CD4-positive, alpha-beta T cell treated with Interleukin-6 for 4 hours (primary cell): ENCODE measurements around the gene COX19.

Source experiments
- DNase-seq: peaks from one replicate; pipeline ENCODE4 v3.0.0-alpha.2; 2020; ENCODE audit warnings: mixed read lengths

The COX19 gene

DNA sequence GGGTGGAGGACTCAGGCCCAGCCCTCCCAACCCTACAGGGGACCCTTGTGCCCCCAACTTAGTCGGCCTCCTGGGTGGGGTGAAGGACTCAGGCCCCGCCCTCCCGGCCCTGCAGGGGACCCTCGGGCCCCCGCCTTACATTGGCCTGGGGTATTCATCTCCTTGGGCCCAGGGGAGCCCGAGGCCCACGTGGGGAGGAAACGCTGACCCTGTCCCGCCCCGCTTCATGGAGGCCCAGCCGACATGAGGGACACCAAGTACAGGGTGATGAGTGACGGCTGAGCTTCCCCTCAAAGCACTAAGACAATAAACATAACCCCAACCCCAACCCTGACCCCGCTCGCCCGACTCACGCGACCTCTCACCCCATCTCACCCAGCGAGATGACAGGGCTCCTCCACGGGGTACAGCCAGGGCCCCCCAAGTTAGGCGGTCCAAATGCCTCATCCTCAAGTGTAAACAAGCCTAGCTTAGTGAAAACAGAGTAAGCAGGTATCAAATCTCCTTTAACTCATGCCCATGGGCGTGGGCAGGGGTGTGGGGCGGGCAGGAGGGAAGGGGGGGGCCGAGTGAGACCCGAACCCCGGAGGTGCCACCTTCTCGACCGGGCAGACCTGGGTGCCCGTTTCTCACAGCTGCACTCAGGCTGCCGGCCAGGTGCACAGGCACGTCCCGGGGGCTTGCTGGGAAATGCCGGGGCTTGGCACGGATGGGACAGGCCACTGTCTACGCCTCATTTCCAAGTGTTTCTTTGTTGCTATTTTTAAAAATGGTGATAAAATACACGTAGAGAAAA is 15.8 kb upstream of the COX19 start:
- DNase-seq = no peak

DNA sequence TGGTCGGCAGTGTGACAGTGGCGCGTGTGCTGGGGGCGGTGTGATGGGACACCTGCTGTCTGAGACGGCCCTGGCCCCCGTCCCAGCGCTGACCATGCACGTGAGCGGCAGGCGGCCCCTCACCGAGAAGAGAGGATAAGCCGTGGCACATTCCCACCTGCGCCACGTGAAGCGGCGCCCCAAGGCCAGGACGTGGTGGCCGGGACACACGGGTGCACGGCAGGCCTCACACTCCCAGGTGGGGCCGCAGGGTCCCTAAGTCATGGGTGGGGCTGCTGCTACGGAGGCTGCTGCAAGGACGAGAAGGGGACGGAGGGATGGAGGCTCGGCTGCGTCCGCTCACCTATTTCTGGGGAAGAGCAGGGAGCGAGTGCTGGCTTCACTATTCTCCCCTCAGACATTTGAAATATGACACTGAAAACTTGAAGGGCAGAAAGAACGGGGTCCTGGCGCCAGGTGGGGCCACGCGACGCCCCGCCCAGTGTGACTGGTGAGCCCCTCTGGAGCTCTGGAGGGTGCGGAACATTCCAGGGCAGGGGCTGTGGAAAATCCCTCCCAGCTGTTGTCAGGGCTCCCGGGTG is 15.1 kb upstream of the COX19 start:
- DNase-seq = no peak

DNA sequence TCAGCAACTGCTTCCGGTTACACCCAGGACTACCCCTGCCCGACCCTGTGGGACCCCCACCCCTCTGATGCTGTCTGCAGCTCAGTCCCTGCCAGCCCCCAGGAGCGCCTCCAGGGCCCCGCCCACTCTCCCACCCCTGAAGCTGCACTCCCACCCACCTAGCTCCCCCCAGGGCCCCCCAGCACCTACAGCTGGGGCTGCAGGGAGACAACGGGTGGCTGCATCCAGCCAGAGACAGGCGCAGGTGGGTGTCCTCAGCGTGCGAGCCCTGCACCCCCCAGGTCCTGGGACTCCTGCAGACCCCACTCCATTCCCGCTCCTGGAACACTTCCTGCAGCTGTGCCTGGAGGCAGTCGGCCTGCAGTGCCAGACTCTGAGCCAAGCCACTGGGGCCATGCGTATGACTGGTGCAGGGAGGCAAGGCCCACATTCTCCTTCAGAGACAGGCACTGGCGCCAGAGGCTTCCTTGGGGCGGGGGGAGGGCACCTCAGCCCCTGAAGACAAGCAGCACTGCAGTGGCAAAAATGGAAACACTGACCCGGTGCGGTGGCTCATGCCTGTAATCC is 13.7 kb upstream of the COX19 start:
- DNase-seq = no peak

DNA sequence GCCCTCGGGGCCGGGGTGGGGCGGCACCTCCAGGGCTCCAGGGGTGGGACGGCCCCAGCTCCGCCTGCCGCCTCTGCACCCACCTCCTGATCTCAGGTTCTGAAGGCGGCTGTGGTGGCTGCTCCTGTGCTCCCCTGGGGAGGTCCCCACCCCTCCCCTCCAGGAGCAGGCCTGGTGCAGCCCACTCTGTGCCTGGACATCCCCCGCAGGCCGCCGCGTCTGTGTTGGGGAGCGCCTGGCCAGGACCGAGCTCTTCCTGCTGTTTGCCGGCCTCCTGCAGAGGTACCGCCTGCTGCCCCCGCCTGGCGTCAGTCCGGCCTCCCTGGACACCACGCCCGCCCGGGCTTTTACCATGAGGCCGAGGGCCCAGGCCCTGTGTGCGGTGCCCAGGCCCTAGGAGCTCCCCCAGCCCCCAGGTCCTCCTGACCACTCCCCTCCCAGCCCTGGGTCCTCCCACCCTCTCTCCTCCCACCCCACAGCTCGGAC is 13.1 kb upstream of the COX19 start:
- DNase-seq = no peak

DNA sequence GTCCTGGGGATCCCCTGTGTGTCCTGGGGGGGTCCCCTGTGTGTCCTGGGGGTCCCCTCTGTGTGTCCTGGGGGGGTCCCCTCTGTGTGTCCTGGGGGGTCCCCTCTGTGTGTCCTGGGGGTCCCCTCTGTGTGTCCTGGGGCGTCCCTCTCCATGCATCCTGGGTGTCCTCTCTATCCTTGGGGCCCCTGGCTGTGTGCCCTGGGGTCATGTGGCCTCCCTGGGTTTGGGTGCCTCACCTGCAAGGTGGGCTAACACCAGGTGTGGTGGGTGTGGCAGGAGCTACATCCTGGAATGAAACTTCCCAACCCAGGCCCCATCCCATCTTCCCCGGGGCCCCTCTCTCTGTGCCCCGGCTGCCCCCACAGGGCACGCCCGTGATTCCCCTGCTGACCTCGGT is 12.6 kb upstream of the COX19 start:
- no peak for DNase-seq

DNA sequence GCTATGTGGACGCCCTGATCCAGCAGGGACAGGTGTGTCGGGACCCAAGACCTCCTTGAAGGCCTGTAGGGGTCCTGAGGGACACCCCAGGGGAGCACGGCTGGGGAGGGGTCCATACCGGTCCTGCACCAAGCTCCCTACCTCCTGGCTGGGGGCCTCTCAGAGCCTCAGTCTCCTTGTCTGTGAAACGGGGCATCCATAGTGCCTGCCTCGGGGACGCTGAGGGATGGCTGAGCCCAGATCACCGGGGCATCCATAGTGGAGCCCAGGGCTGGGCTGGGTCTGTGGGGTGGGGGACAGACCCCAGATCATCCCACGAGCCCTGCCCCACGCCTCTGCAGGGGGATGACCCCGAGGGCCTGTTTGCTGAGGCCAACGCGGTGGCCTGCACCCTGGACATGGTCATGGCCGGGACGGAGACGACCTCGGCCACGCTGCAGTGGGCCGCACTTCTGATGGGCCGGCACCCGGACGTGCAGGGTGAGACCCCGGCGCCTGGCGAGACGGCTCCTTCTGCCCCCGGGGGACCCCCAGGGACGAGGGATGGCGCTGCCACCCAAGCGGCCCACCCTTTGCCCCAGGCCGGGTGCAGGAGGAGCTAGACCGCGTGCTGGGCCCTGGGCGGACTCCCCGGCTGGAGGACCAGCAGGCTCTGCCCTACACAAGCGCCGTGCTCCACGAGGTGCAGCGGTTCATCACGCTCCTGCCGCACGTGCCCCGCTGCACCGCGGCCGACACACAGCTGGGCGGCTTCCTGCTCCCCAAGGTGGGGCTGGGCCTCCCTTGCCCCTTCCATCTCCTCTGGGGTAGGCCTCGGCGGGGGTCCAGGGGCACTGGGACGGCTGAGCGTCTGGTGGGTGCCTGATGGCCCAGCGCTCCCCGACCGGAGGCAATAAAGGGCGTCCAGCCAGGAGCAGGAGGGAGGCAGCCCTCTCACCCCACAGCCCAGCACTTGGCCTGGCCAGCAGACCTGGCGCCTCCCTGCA is 11.7 kb upstream of the COX19 start:
- no peak for DNase-seq

DNA sequence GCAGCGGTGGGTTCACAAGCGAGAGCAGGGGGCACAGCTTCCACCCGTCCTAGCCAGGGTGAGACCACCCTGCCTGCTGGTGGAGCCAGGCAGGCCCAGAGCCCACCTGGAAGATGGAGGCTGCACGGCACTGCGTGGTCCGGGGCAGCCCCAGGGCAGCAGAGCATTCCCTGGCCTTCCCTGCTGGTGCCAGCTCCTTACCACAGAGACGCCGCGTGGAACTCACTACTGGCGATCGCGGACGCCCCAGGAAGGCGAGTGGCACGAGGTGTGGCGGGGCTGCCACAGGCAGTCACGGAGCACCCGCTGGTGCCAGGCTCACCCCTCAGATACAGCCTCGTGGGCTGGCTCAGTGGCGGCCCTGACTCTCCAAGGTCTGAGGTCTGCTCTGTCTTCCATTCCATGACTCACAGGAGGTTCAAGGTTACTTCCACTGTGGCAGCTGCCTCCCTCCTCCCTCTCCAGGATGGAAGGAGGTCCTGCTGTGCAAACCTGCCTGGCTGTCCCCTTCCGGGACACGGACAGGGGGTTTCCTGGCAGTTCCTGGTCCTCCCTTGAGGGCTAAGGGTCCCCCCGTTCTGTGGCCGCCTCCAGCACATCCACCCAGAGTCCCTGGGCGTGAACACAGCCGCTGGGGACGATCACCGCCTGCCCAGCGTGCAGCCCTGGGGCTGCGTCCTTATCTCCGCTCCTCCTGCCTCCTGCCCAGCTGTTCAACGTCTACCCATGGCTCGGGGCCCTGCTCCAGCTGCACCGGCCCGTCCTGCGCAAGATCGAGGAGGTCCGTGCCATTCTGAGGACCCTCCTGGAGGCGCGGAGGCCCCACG is 10.8 kb upstream of the COX19 start:
- DNase-seq = no peak

DNA sequence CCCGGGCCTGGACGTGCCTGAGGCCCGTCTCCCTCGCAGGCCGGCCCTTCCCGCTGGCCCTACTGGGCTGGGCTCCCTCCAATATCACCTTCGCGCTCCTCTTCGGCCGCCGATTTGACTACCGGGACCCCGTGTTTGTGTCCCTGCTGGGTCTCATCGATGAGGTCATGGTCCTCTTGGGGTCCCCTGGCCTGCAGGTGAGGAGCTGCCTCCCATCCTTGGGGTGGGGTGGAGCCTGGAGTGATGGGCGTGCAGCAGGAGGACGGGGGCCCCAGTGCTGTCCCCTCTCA is 9.7 kb upstream of the COX19 start:
- no peak for DNase-seq

DNA sequence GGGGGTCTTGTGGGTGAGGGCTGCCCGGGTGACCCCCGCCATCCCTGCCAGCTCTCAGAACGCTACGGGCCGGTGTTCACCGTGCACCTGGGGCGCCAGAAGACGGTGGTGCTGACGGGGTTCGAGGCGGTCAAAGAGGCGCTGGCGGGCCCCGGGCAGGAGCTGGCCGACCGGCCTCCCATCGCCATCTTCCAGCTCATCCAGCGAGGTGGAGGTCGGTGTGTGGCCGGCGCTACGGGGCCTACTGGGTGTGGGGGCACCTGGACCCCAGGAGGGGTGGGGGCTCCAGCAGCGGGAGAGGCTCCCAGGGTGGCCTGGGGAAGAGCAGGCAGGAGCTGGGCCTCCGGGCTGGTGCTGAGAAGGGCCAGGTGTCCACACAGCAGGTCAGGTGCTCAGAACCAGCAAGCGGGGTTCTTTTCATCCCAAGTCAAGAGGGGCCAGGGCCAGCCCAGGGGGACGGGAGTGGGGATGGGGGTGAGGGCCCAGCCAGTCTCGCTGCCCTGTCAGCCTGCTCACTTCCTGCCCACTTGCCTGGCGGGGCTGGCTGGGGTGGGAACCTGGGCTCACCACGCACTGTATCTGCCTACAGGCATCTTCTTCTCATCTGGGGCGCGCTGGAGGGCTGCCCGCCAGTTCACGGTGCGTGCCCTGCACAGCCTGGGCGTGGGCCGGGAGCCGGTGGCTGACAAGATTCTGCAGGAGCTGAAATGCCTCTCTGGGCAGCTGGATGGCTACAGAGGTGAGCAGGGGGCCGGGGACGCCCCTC is 9.2 kb upstream of the COX19 start:
- no peak for DNase-seq

DNA sequence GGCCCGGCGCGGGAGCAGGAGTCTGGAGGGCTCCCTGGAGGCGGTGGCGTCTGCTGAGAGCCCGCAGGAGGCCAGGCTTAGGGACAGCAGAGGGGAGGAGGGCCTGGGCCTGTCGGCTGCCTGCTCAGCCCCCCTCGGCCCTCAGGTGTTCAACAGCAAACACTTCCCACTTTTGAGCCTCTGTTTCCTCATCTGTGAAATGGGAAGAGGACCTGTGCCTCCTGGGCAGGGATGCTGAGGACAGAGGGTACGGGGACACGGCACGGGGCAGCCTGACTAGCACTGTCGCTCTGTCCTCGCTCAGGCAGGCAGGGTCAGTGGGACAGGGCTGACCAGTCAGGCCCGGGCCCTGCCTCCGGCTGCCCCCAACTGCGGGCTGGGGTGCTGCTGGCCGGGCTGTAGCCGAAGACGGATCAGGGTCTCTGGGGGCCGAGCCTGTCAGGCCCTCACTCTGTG is 8.3 kb upstream of the COX19 start:
- DNase-seq = no peak

DNA sequence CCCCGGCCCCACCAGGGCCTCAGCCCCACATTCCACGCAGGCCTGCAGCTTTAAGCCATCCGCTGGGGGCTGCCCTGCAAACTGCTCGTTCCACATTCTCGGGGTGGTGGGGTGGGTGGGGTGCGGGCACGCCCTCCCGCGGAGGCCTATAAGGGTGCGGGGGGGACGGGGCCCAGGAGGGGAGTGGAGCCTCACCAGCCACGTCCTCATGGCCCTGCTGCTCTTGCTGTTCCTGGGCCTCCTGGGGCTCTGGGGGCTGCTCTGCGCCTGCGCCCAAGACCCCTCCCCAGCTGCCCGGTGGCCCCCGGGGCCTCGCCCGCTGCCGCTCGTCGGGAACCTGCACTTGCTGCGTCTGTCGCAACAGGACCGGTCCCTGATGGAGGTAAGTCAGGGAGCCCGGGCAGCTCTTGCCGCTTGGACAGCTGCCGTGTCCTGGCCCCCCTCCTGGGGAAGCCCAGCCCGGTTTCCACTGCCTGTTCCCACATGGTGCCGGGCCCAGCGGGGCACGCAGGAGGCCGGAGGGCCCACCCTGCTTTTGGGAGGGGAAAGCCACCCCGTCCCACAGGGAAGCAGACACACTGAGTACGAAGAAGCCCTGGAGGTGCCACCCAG is 7.8 kb upstream of the COX19 start, which contains the start of gene CYP2W1:
Gene CYP2W1, plus strand, starts transcription at position 178 of the 612 bp plus-strand sequence. Its CDS starts 31 bp downstream, at position 209.
- DNase-seq = no peak

DNA sequence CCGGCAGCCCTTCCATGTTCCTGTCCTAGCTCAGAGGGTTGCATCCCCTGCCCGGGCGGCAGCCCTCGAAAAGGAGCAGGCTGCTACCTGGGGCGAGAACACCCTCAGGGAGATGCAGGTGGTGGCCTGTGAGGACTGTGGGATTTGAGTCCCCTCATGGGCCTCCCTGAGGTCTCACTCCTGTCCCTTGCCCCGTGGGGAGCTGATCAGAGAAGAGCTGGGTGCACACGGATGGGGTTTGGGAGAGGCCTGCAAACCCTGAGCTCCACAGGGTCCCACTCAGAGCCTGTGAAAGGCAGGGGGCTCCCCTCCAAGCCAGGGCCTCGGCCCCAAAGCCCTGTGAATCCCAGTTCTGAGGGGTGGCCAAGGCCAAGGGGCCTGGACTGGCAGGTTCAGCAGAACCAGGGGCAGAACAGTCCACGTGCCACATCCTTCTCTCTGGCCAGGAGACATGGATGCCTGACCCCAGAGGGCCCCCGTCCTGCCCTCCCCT is 7.2 kb upstream of the COX19 start:
- DNase-seq = no peak

DNA sequence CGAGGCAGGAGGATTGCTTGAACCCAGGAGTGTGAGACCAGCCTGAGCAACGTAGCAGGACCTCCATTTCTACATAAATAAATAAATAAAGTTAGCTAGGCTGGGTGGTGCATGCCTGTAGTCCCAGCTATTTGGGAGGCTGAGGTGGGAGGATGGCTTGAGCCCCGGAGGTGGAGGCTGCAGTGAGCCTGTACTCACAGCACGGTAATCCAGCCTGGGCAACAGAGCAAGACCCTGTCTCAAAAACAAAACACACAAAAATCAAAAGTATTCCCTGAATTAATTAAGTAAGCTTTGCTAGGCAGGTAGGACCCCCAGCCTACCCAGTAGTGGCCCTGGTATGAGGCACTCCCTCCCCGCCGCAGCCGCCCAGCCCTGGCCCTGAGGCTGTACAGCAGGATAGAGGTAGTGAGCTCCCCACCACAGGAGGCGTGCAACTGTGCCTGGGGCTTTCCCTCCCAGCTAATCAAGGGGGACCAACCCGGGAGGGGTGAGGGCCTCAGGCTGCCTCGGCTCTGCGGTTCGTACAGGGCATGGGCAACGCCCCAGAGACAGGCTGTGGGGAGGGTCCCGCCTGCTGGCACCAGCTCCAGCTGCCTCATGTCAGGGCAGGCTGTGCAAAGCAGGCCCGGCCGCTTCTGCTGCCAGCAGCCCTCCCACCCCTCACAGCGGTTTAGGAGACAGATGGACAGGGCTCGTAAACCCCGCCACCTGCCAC is 6.6 kb upstream of the COX19 start:
- no peak for DNase-seq

DNA sequence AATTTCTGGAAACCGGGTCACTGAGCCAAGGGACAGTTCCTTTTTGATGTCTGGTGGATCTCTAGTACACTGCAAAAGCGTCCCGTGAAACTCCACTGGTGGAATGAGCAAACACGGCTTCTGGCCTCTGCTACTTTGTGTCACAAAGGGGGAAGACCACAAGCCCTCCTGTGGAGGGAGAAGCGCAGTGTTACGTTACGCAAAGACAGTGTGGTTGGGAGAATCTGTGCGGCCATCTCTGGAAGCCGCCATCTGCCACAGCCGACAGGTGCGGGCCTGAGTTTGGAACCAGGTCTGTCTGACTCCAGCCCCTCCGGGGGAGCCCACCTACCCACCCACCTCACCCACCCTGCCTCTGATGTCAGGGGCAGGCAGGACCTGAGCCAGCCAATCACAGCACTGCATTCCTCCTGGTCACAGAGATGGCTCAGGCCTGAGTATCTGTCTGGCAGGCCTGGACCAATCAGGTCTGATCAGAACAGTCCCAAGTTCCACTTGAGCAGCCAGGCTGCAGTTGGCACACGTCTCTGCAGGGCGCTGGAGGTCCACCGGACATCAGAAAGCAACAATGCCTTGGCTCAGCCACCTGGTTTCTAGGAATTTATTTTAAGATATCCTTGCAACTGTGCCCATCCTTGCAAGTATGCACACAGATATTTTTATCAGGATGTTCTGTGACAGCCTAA is 4.7 kb upstream of the COX19 start:
- no peak for DNase-seq

DNA sequence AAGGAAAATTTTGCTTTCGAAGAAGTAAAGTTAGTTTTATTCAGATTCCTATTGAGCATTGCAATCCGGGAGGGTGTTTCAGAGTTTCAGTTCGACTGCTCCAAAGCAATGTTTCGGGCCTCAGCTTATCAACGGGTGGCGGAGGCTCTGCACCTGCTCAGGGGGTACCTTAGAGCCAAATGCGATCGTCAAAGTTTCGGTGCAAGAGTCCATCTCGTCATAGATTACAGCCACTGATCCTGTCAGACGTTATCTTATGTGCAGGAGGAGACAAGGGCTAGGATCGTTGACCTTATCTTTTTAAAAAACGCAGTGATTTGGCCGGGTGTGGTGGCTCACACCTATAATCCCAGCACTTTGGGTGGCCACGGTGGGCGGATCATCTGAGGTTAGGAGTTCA is 3.8 kb upstream of the COX19 start:
- DNase-seq = no peak

DNA sequence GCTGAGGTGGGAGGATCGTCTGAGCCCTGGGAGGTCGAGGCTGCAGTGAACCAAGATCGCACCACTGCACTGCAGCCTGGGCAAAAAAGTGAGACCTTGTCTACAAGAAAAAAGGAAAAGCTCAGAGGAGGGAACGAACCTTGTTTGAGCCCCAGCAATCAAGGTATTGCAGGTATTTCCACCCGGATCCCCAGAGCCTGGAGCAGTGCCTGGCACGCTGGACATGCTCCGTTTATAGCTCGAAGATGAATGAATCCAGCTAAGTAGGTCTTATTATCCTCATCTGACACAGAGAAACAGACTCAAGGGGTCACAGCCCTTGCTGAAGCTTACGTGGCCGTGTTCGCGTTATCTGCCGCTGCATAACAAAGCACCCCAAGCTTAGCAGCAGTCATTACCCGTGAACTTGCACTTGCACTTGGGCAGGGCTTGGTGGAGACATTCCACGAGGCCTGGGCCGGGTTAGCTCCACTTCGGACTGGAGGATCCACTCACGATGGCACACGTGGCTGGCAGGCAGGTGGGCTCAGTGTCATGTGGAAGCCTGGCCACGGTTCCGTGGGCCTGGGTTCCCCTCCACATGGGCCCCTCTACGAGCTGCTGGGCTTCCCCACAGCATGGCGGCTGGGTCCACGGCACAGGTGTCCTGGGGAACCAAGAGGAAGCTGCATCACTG is 3.2 kb upstream of the COX19 start:
- DNase-seq = no peak

DNA sequence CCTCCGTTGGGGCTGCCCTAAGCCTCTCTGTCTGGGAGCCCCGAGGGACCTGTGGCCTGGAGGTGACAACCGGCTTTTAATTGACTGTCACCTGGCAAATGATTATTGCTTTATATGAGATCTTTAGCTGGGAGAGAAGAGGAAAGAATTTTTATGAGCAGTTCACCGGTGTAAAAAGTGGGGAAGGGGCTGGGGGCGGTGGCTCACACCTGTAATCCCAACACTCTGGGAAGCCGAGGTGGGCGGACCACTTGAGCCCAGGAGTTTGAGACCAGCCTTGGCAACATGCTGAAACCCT is 2.6 kb upstream of the COX19 start:
- DNase-seq = no peak

DNA sequence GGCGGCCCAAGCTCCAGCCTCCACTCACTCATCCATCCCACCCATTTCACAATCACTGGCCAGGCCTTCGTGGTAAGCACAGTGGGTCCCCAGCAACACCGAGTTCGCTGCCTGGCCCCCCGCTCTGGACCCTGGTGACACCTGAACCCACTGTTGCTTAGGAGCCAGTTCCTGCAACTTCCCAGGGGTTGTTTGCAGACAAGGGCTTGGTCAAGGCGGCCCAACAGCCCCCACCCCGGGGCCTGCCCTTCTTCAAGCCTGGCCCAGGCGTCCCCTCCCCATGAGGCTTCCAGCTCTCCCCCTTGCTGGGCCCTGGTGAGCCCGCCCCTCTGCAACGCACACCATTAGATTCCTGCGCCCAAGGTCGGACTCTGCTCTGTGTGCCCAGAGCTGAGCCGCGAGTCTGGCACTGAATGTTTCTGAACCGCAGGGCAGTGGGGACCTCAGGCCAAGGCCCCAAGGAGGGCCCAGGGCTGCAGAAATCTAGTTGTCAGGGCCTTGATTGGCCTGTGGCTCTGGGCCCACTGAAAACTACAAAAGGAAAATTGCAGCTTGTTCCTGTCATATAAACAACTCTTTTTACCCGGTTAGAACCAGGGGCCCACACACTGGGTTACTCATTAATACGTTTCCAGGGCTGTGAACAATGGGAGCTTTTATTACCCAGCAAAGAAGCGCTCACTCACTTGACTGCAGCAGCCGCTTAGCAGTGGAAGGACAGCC is 2.1 kb upstream of the COX19 start:
- no peak for DNase-seq
